Measurements from ENCODE around the gene DDIT4.
A peak's percentile ranks its signal among the peaks of the same experiment; 100 is the strongest.
"Not testable (repeated sequence)": the region's sequence is repeated elsewhere in the genome, so short reads cannot be mapped to it uniquely, and the experiment has no call there.

Gene DDIT4

GRCh38 chr10:72292223-72292691 is 18.5 kb downstream of the DDIT4 start:
- TF ChIP-seq, protein P1, sequence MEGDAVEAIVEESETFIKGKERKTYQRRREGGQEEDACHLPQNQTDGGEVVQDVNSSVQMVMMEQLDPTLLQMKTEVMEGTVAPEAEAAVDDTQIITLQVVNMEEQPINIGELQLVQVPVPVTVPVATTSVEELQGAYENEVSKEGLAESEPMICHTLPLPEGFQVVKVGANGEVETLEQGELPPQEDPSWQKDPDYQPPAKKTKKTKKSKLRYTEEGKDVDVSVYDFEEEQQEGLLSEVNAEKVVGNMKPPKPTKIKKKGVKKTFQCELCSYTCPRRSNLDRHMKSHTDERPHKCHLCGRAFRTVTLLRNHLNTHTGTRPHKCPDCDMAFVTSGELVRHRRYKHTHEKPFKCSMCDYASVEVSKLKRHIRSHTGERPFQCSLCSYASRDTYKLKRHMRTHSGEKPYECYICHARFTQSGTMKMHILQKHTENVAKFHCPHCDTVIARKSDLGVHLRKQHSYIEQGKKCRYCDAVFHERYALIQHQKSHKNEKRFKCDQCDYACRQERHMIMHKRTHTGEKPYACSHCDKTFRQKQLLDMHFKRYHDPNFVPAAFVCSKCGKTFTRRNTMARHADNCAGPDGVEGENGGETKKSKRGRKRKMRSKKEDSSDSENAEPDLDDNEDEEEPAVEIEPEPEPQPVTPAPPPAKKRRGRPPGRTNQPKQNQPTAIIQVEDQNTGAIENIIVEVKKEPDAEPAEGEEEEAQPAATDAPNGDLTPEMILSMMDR (IDR thresholded peaks at IDR 0.05; ENCODE audit: low read depth, low read length): no peak
- no peak overlapping the region for H3K4me3 ChIP-seq (ENCODE audit: low read depth, low read length)

DNA sequence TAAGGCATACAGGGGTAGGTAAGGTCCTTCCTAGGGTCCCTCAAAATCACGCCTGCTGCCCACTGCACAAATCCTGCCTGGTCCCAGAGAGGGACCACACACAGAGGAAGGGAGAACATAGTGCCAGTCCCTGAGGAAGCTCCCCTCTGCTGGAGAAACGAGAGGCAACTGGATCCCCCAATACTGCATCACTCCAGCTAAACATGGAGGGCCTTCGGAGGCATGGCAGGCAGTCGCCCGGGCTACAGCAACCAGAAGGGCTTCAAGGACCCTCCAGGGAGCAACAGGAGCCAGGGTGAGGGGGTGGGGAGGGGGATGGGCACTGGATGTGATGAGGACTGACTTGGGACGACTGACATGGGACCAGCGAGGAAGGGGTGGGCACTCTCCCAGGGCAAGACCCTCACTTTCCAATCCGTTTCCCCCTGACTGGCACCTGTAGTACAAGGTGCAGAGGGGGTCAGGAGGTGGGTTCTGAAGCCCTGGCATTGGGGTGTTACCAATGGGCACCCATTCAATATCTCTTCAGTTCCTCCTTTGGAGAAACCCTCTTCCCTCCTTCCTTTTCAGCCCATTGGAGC is 21.7 kb downstream of the DDIT4 start:
- no peak overlapping the region for H3K4me3 ChIP-seq (ENCODE audit: low read depth, low read length)
- TF ChIP-seq, protein P1 (IDR thresholded peaks at IDR 0.05; ENCODE audit: low read depth, low read length): no peak

DNA sequence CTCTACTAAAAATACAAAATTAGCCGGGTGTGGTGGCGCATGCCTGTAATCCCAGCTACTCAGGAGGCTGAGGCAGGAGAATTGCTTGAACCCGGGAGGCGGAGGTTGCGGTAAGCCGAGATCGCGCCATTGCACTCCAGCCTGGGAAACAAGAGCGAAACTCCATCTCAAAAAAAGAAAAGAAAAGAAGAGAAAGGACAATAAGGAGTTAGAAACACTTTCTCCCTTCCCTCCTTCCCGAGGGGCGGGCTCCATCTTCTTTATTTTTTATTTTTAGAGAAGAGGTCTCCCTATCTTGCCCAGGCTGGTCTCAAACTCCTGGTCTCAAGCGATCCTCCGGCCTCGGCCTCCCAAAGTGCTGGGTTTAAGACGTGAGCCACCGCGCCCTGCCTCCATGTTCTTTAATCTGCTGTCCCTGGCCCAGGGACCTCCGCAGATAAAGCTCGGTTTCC is 23.1 kb downstream of the DDIT4 start:
- not testable (repeated sequence) for H3K4me3 ChIP-seq (ENCODE audit: low read depth, low read length)

DNA sequence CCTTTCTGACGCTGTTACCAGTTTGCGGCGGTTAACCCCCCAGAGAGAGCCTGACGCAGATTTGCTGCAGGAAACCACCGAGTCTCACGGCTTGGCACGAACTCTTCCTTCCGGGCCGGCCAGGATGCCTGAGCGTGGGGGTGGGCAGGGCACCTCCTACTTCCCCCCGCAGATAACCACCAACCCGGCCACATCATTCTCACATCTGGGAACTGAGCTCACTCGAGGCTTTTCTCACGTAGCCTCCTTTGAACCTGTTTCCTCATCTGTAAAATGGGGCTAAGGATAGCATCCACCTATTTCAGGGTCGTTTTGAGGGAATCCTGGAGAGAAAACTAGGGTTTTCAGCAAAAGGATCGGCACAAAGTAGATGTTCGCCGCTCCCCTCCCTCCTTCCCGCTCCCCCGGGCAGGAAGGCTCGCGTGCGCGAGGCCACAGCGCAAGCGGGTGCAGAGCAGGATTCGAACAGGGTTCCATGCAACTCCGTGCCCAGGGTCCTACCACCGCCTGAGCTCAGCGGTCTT is 23.6 kb downstream of the DDIT4 start:
- peak overlapping the region; percentile 61 for H3K4me3 ChIP-seq (ENCODE audit: low read depth, low read length)
- TF ChIP-seq, protein P1 (IDR thresholded peaks at IDR 0.05; ENCODE audit: low read depth, low read length): no peak

GRCh38 chr10:72297805-72298591 is 24.3 kb downstream of the DDIT4 start:
- peak overlapping the region; percentile 61 for H3K4me3 ChIP-seq (ENCODE audit: low read depth, low read length)

DNA sequence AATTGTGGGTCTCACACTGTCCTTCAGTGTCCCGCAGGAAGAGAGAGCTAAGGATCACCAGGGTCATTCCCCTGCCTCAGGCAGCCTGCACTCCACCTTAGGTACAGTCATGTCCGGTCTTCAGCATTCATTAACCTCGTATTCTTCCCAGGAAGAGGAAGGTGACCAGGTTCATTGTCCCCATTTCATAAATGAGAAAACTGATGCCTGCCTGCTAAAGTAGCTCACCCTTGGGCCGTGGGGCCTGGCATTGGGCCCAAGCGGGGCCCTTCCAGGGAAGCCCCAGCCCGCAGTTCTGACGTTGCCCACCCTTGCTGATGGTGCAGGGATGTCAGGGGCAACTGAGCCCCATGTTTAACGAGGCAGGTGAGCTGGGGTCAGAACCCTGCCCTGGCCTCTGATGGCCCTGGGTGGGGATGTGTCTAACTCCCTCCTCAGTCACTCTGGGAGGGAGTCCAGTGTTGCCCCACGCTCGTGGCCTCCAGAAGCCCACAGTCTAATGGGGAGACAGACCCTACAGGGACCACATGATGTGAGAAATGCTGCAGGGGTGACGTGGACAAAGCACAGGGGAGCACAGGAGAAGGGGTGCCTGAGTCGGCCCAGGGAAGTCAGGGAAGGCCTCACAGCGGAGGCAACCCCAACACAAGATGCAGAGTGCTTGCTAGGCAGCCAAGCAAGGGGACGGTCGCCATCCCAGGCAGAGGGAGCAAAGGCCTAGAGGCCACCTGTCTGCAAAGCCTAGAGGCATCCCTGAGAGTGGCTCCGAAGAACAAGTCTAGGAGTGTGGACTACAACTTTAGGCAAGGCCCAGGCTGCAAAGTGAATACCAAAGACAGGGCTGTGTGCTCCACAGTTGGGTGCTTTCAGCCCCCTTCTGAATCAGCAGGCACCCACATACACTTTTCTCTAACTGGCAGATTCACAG is 25.1 kb downstream of the DDIT4 start:
- TF ChIP-seq, protein P1 (IDR thresholded peaks at IDR 0.05; ENCODE audit: low read depth, low read length): no peak
- no peak overlapping the region for H3K4me3 ChIP-seq (ENCODE audit: low read depth, low read length)

More at GRCh38 chr10:72297805-72298591, 24.3 kb downstream of the DDIT4 start:
- TF ChIP-seq, protein P1 (IDR thresholded peaks at IDR 0.05; ENCODE audit: low read depth, low read length): no peak

DNA sequence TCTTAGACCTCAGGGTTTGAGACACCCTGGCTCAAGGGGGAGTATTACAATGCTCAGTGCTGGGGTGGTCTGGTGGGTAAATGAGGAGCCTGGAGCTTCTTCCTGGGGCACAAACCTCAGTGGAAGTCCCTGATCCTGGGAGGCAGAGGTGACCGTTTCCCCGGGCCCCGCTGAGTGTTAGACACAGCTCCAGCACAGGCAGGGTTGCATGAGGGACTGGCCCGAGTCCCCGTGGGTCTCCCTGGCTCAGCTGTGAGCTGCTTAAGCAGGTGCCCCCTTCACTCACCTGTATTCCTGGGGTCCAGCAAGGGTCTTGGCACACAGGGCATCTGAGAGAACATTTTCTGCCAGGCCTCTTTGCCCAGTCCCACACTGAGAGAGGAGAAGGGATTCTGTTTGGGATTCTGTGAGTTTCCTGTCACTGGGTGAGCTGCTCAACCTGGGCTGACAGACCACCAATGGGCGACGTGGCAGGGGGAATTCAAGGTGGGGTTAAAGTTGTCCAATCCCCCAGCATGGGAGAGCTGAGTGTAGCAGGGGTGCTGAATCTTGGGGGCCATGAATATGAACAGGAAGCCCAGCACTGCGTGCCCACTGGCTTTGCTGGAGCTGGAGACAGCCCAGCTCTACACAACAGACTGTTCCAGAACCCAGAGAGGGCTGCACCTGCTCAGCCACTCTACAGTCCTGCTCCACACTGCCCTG is 29.9 kb downstream of the DDIT4 start:
- no peak overlapping the region for H3K4me3 ChIP-seq (ENCODE audit: low read depth, low read length)
- TF ChIP-seq, protein P1 (IDR thresholded peaks at IDR 0.05; ENCODE audit: low read depth, low read length): no peak
